ENCODE results near the gene RABGGTA. TPM values are rescaled to one million over a fixed set of nuclear protein-coding genes. Genes with fewer than 3 reads are reported as not detected.
A peak's percentile ranks its signal among the peaks of the same experiment; 100 is the strongest.

RABGGTA gene
- total RNA-seq = 10 to 100 TPM; 20.9 to 32.8 (median 28.0) TPM

DNA sequence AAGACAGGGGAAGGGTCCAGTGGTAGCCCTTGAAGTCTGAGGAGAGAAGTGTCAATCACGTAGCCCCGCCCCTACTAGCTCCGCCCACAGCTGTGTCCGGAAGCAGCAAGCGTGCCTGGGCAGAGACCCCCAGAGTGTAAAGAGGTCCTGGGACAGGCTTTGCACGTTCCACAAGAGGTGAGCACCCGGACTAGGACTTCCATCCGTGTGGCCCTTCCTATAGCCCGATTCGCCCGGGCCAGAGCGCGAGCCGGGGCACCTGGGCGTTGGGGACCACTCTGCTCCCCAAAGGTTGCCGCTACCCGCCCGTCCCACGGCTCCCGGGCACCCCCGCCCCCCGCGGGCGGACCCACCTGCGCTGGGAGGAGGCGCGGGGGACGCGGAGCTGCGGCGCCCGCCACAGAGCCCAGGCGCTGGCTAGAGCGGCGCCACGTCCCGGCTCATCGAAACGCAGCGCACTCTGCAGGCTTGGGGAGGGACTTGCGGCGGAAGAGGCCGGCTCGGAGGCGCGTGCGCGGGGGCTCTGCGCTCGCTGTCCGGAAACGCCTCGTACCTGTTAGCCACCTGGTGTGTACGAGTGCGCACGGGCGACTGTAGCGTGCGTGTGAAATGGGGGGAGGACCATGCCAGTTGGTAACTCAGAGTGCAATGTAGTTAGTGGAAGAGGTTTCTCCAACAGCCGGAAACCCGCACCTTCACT, at the start of gene RABGGTA:
Gene RABGGTA (minus strand): TSS at position 464 of the 700 bp plus-strand sequence. CDS start 482 bp downstream, outside the sequence.
- in situ Hi-C loops (cut with MboI; ENCODE audit: low sequenced_read_pairs in 4 of 4) (no loop called here), intact Hi-C loops (cut with DNase I; ENCODE audit: low total_unique reads) (loop anchor here (1.0 kb wide), 3 partner anchors 29 to 40 kb away; partner anchors contain the start of genes GMPR2, LTB4R, NEDD8 and TINF2)
- Histone ChIP-seq H3K4me1 (peaks cover 4 to 6% of the 10 kb centered on the region in 2 donors), H3K9me3 (no peaks in the 10 kb centered on the region), H3K36me3 (peaks cover 0 to 32% of the 10 kb centered on the region in 2 donors), H3K27me3 (no peaks in the 10 kb centered on the region), H3K27ac (peak within 1 kb of the TSS; percentile 87 to 99 (median 98)), H3K4me3 (peak within 1 kb of the TSS; percentile 78 to 98 (median 94))
- ATAC-seq (peak; percentile 95 to 97), DNase-seq (peak; percentile 65 to 81)
- TF ChIP-seq, protein P1, sequence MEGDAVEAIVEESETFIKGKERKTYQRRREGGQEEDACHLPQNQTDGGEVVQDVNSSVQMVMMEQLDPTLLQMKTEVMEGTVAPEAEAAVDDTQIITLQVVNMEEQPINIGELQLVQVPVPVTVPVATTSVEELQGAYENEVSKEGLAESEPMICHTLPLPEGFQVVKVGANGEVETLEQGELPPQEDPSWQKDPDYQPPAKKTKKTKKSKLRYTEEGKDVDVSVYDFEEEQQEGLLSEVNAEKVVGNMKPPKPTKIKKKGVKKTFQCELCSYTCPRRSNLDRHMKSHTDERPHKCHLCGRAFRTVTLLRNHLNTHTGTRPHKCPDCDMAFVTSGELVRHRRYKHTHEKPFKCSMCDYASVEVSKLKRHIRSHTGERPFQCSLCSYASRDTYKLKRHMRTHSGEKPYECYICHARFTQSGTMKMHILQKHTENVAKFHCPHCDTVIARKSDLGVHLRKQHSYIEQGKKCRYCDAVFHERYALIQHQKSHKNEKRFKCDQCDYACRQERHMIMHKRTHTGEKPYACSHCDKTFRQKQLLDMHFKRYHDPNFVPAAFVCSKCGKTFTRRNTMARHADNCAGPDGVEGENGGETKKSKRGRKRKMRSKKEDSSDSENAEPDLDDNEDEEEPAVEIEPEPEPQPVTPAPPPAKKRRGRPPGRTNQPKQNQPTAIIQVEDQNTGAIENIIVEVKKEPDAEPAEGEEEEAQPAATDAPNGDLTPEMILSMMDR (IDR thresholded peaks at IDR 0.05 in 4 of 5, conservative IDR thresholded peaks at IDR 0.05 in 1 of 5) = peak; percentile 42 to 82 (median 70)
- TF ChIP-seq POLR2A (IDR thresholded peaks at IDR 0.05) = peak; percentile 35 to 48

GRCh38 chr14:24317141-24317928, 45.9 kb upstream of the RABGGTA start:
- ATAC-seq = no peak
- H3K4me3 ChIP-seq = no peak overlapping the region
- peaks cover 0 to 9% of the 10 kb centered on the region in 2 donors for H3K4me1 ChIP-seq

DNA sequence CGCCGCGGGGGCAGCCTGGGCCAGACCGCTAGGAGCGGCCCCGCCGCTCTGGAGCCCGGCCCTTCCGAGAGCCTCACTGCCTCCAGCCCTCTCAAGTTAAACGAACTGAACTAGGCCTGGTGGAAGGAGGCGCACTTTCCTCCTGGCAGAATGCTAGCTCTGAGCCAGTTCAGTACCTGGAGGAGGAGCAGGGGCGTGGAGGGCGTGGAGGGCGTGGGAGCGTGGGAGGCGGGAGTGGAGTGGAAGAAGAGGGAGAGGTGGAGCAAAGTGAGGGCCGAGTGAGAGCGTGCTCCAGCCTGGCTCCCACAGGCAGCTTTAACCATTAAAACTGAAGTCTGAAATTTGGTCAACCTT, 45.2 kb upstream of the RABGGTA start:
- intact Hi-C loops (cut with DNase I; ENCODE audit: low total_unique reads) = no loop called here
- peaks cover 0 to 9% of the 10 kb centered on the region in 2 donors for H3K4me1 ChIP-seq
- ATAC-seq (no peak), DNase-seq (no peak)
- peaks cover 11 to 31% (median 20%) of the 10 kb centered on the region in 3 donors for H3K27me3 ChIP-seq
- H3K36me3 ChIP-seq = no peaks in the 10 kb centered on the region
- in situ Hi-C loops (cut with MboI; ENCODE audit: low sequenced_read_pairs in 4 of 4) = no loop called here
- peak overlapping the region in 2 of 4 donors; percentile 49 to 53 for H3K27ac ChIP-seq
- H3K9me3 ChIP-seq = no peaks in the 10 kb centered on the region
- TF ChIP-seq POLR2A (IDR thresholded peaks at IDR 0.05) = no peak
- TF ChIP-seq, protein P1 (IDR thresholded peaks at IDR 0.05 in 4 of 5, conservative IDR thresholded peaks at IDR 0.05 in 1 of 5) = no peak
- peak overlapping the region in 1 of 4 donors; percentile 18 for H3K4me3 ChIP-seq

More at GRCh38 chr14:24317141-24317928, 45.9 kb upstream of the RABGGTA start:
- no peaks in the 10 kb centered on the region for H3K36me3 ChIP-seq
- TF ChIP-seq POLR2A (IDR thresholded peaks at IDR 0.05) = no peak
- TF ChIP-seq, protein P1 (IDR thresholded peaks at IDR 0.05 in 4 of 5, conservative IDR thresholded peaks at IDR 0.05 in 1 of 5) = no peak
- no peak for DNase-seq
- in situ Hi-C loops (cut with MboI; ENCODE audit: low sequenced_read_pairs in 4 of 4) = no loop called here
- intact Hi-C loops (cut with DNase I; ENCODE audit: low total_unique reads) = no loop called here
- peaks cover 11 to 31% (median 20%) of the 10 kb centered on the region in 3 donors for H3K27me3 ChIP-seq
- H3K9me3 ChIP-seq = no peaks in the 10 kb centered on the region
- H3K27ac ChIP-seq = no peak overlapping the region

DNA sequence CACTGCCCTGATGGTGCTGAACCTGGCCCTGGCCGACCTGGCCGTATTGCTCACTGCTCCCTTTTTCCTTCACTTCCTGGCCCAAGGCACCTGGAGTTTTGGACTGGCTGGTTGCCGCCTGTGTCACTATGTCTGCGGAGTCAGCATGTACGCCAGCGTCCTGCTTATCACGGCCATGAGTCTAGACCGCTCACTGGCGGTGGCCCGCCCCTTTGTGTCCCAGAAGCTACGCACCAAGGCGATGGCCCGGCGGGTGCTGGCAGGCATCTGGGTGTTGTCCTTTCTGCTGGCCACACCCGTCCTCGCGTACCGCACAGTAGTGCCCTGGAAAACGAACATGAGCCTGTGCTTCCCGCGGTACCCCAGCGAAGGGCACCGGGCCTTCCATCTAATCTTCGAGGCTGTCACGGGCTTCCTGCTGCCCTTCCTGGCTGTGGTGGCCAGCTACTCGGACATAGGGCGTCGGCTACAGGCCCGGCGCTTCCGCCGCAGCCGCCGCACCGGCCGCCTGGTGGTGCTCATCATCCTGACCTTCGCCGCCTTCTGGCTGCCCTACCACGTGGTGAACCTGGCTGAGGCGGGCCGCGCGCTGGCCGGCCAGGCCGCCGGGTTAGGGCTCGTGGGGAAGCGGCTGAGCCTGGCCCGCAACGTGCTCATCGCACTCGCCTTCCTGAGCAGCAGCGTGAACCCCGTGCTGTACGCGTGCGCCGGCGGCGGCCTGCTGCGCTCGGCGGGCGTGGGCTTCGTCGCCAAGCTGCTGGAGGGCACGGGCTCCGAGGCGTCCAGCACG, 44.6 kb upstream of the RABGGTA start:
- H3K4me1 ChIP-seq = peaks cover 0 to 9% of the 10 kb centered on the region in 2 donors
- H3K27ac ChIP-seq = peak overlapping the region in 3 of 4 donors; percentile 49 to 74 (median 53)
- no peaks in the 10 kb centered on the region for H3K9me3 ChIP-seq
- H3K27me3 ChIP-seq = peaks cover 11 to 31% (median 20%) of the 10 kb centered on the region in 3 donors
- peak; percentile 17 to 56 for ATAC-seq
- TF ChIP-seq, protein P1 (IDR thresholded peaks at IDR 0.05 in 4 of 5, conservative IDR thresholded peaks at IDR 0.05 in 1 of 5) = peak in 4 of 5 experiments; percentile 16 to 46 (median 27)
- no peak for TF ChIP-seq POLR2A (IDR thresholded peaks at IDR 0.05)
- no peaks in the 10 kb centered on the region for H3K36me3 ChIP-seq
- in situ Hi-C loops (cut with MboI; ENCODE audit: low sequenced_read_pairs in 4 of 4) (no loop called here), intact Hi-C loops (cut with DNase I; ENCODE audit: low total_unique reads) (no loop called here)
- peak overlapping the region in 2 of 4 donors; percentile 18 to 22 for H3K4me3 ChIP-seq
- DNase-seq = peak in 1 of 2 donors; percentile 31

Data from gastrocnemius medialis (tissue), 4 donors.